Measurements from ENCODE around the gene PGS1.

Gene PGS1

GRCh38 chr17:78435330-78436005 lies 57.0 kb downstream of the PGS1 start:
- Mint-ChIP-seq H3K9me3 (peaks cover 3% of the 10 kb centered on the region), H3K4me1 (ENCODE audit: low read depth) (no peaks in the 10 kb centered on the region), H3K27ac (no peak overlapping the region), H3K36me3 (ENCODE audit: low read depth) (no peaks in the 10 kb centered on the region), H3K4me3 (no peak overlapping the region), H3K27me3 (no peaks in the 10 kb centered on the region)
- no peak for DNase-seq

GRCh38 chr17:78437508-78438169 lies 59.2 kb downstream of the PGS1 start:
- peak overlapping the region; percentile 68 for H3K27ac Mint-ChIP-seq
- H3K4me3 Mint-ChIP-seq: no peak overlapping the region
- peaks cover 3% of the 10 kb centered on the region for H3K9me3 Mint-ChIP-seq
- no peaks in the 10 kb centered on the region for H3K36me3 Mint-ChIP-seq (ENCODE audit: low read depth)
- no peak for DNase-seq
- no peaks in the 10 kb centered on the region for H3K27me3 Mint-ChIP-seq
- no peaks in the 10 kb centered on the region for H3K4me1 Mint-ChIP-seq (ENCODE audit: low read depth)

- H3K9me3 Mint-ChIP-seq: peaks cover 3% of the 10 kb centered on the region
- H3K27me3 Mint-ChIP-seq: no peaks in the 10 kb centered on the region
- peak overlapping the region; percentile 68 for H3K27ac Mint-ChIP-seq
- H3K4me1 Mint-ChIP-seq (ENCODE audit: low read depth): no peaks in the 10 kb centered on the region
- H3K4me3 Mint-ChIP-seq: no peak overlapping the region
- H3K36me3 Mint-ChIP-seq (ENCODE audit: low read depth): no peaks in the 10 kb centered on the region
- no peak for DNase-seq
Observed at GRCh38 chr17:78438271-78438691, 59.8 kb downstream of the PGS1 start.

- H3K4me1 Mint-ChIP-seq (ENCODE audit: low read depth): no peaks in the 10 kb centered on the region
- peak overlapping the region; percentile 5 for H3K27ac Mint-ChIP-seq
- no peak overlapping the region for H3K4me3 Mint-ChIP-seq
- DNase-seq: no peak
- H3K27me3 Mint-ChIP-seq: no peaks in the 10 kb centered on the region
- H3K36me3 Mint-ChIP-seq (ENCODE audit: low read depth): no peaks in the 10 kb centered on the region
- H3K9me3 Mint-ChIP-seq: peaks cover 3% of the 10 kb centered on the region
Observed at GRCh38 chr17:78438694-78439325, 60.4 kb downstream of the PGS1 start.

- no peaks in the 10 kb centered on the region for H3K4me1 Mint-ChIP-seq (ENCODE audit: low read depth)
- H3K36me3 Mint-ChIP-seq (ENCODE audit: low read depth): no peaks in the 10 kb centered on the region
- no peaks in the 10 kb centered on the region for H3K27me3 Mint-ChIP-seq
- no peak overlapping the region for H3K27ac Mint-ChIP-seq
- H3K9me3 Mint-ChIP-seq: peaks cover 3% of the 10 kb centered on the region
- no peak for DNase-seq
- H3K4me3 Mint-ChIP-seq: no peak overlapping the region
Observed at GRCh38 chr17:78441271-78441971, 63.0 kb downstream of the PGS1 start.

- no peak overlapping the region for H3K27ac Mint-ChIP-seq
- DNase-seq: no peak
Observed at GRCh38 chr17:78442648-78443218, 64.3 kb downstream of the PGS1 start.

GRCh38 chr17:78444392-78444791 lies 65.9 kb downstream of the PGS1 start:
- H3K9me3 Mint-ChIP-seq: no peaks in the 10 kb centered on the region
- H3K27ac Mint-ChIP-seq: no peak overlapping the region
- H3K27me3 Mint-ChIP-seq: no peaks in the 10 kb centered on the region
- DNase-seq: no peak
- no peaks in the 10 kb centered on the region for H3K36me3 Mint-ChIP-seq (ENCODE audit: low read depth)
- H3K4me1 Mint-ChIP-seq (ENCODE audit: low read depth): no peaks in the 10 kb centered on the region
- H3K4me3 Mint-ChIP-seq: no peak overlapping the region

More at GRCh38 chr17:78442648-78443218, 64.3 kb downstream of the PGS1 start:
- no peaks in the 10 kb centered on the region for H3K27me3 Mint-ChIP-seq
- no peaks in the 10 kb centered on the region for H3K4me1 Mint-ChIP-seq (ENCODE audit: low read depth)
- H3K36me3 Mint-ChIP-seq (ENCODE audit: low read depth): no peaks in the 10 kb centered on the region
- no peak overlapping the region for H3K4me3 Mint-ChIP-seq
- peaks cover 3% of the 10 kb centered on the region for H3K9me3 Mint-ChIP-seq

- no peak overlapping the region for H3K27ac Mint-ChIP-seq
Observed at GRCh38 chr17:78446833-78447232, 68.4 kb downstream of the PGS1 start.

GRCh38 chr17:78448356-78448993 lies 70.0 kb downstream of the PGS1 start:
- no peaks in the 10 kb centered on the region for H3K36me3 Mint-ChIP-seq (ENCODE audit: low read depth)

More at GRCh38 chr17:78446833-78447232, 68.4 kb downstream of the PGS1 start:
- Mint-ChIP-seq H3K27me3 (no peaks in the 10 kb centered on the region), H3K4me3 (no peak overlapping the region), H3K36me3 (ENCODE audit: low read depth) (no peaks in the 10 kb centered on the region), H3K4me1 (ENCODE audit: low read depth) (no peaks in the 10 kb centered on the region), H3K9me3 (no peaks in the 10 kb centered on the region)
- DNase-seq: no peak

GRCh38 chr17:78449983-78450595 lies 71.6 kb downstream of the PGS1 start:
- Mint-ChIP-seq H3K9me3 (no peaks in the 10 kb centered on the region), H3K4me1 (ENCODE audit: low read depth) (no peaks in the 10 kb centered on the region), H3K4me3 (no peak overlapping the region), H3K27me3 (no peaks in the 10 kb centered on the region), H3K27ac (no peak overlapping the region), H3K36me3 (ENCODE audit: low read depth) (no peaks in the 10 kb centered on the region)
- DNase-seq: no peak

More at GRCh38 chr17:78448356-78448993, 70.0 kb downstream of the PGS1 start:
- DNase-seq: no peak
- H3K27me3 Mint-ChIP-seq: no peaks in the 10 kb centered on the region
- no peak overlapping the region for H3K27ac Mint-ChIP-seq
- no peaks in the 10 kb centered on the region for H3K9me3 Mint-ChIP-seq
- H3K4me3 Mint-ChIP-seq: no peak overlapping the region
- H3K4me1 Mint-ChIP-seq (ENCODE audit: low read depth): no peaks in the 10 kb centered on the region

GRCh38 chr17:78450696-78451345 lies 72.4 kb downstream of the PGS1 start:
- H3K27ac Mint-ChIP-seq: no peak overlapping the region

GRCh38 chr17:78451753-78452152 lies 73.3 kb downstream of the PGS1 start:
- Mint-ChIP-seq H3K27me3 (no peaks in the 10 kb centered on the region), H3K4me1 (ENCODE audit: low read depth) (no peaks in the 10 kb centered on the region), H3K27ac (no peak overlapping the region), H3K9me3 (no peaks in the 10 kb centered on the region), H3K36me3 (ENCODE audit: low read depth) (no peaks in the 10 kb centered on the region), H3K4me3 (no peak overlapping the region)
- no peak for DNase-seq

More at GRCh38 chr17:78450696-78451345, 72.4 kb downstream of the PGS1 start:
- Mint-ChIP-seq H3K36me3 (ENCODE audit: low read depth) (no peaks in the 10 kb centered on the region), H3K4me1 (ENCODE audit: low read depth) (no peaks in the 10 kb centered on the region), H3K27me3 (no peaks in the 10 kb centered on the region), H3K9me3 (no peaks in the 10 kb centered on the region), H3K4me3 (no peak overlapping the region)
- no peak for DNase-seq

GRCh38 chr17:78454346-78454745 lies 75.9 kb downstream of the PGS1 start:
- H3K36me3 Mint-ChIP-seq (ENCODE audit: low read depth): no peaks in the 10 kb centered on the region

More at GRCh38 chr17:78454346-78454745, 75.9 kb downstream of the PGS1 start:
- no peak overlapping the region for H3K27ac Mint-ChIP-seq
- no peaks in the 10 kb centered on the region for H3K4me1 Mint-ChIP-seq (ENCODE audit: low read depth)
- no peaks in the 10 kb centered on the region for H3K27me3 Mint-ChIP-seq
- no peaks in the 10 kb centered on the region for H3K9me3 Mint-ChIP-seq
- no peak overlapping the region for H3K4me3 Mint-ChIP-seq
- no peak for DNase-seq
